ENCODE data around the gene WDR90.
A peak's percentile ranks its signal among the peaks of the same experiment; 100 is the strongest.

Gene WDR90

GRCh38 chr16:626787-627453 lies 22.2 kb upstream of the WDR90 start:
- peak; percentile 92 for DNase-seq

GRCh38 chr16:627454-628239 lies 21.5 kb upstream of the WDR90 start:
- no peak for DNase-seq

GRCh38 chr16:628321-629061 lies 20.7 kb upstream of the WDR90 start:
- no peak for DNase-seq

- DNase-seq, result no peak
Measured at GRCh38 chr16:629185-629832, 19.9 kb upstream of the WDR90 start.

- no peak for DNase-seq
Measured at GRCh38 chr16:629833-630248, 19.3 kb upstream of the WDR90 start.

- DNase-seq, result no peak
Measured at GRCh38 chr16:630249-630814, 18.8 kb upstream of the WDR90 start.

- no peak for DNase-seq
Measured at GRCh38 chr16:630815-631405, 18.3 kb upstream of the WDR90 start, which contains the start of gene WFIKKN1. Gene WFIKKN1, plus strand, starts transcription at chr16:630985. Its CDS starts 269 bp downstream, at chr16:631254.

GRCh38 chr16:631808-632358 lies 17.3 kb upstream of the WDR90 start:
- no peak for DNase-seq

GRCh38 chr16:632486-633335 lies 16.5 kb upstream of the WDR90 start:
- no peak for DNase-seq

- no peak for DNase-seq
Measured at GRCh38 chr16:633336-634050, 15.7 kb upstream of the WDR90 start.

GRCh38 chr16:634051-634670 lies 15.0 kb upstream of the WDR90 start:
- DNase-seq, result no peak

GRCh38 chr16:634996-635395 lies 14.2 kb upstream of the WDR90 start:
- no peak for DNase-seq

- no peak for DNase-seq
Measured at GRCh38 chr16:635573-636205, 13.5 kb upstream of the WDR90 start.

GRCh38 chr16:636206-637080 lies 12.7 kb upstream of the WDR90 start, which contains the start of gene METTL26:
Gene METTL26, minus strand, starts transcription at chr16:636305. Its CDS starts 15 bp downstream, at chr16:636290.
- peak; percentile 94 for DNase-seq

- peak; percentile 88 for DNase-seq
Measured at GRCh38 chr16:637081-638018, 11.8 kb upstream of the WDR90 start.

GRCh38 chr16:638034-638543 lies 11.1 kb upstream of the WDR90 start:
- no peak for DNase-seq

GRCh38 chr16:638836-639235 lies 10.3 kb upstream of the WDR90 start:
- DNase-seq, result no peak
